Effector memory CD8-positive, alpha-beta T cell (primary cell): Measurements from ENCODE around the gene SHROOM2.
"Not testable (repeated sequence)": the region's sequence is repeated elsewhere in the genome, so short reads cannot be mapped to it uniquely, and the experiment has no call there.

Experiments
- ATAC-seq: fragments of 150-1000 bp; cut with Tn5 transposase; replicated peaks from 2 replicates; pipeline ENCODE4 v1.10.0; 2021; ENCODE audit warnings: mild to moderate bottlenecking, moderate library complexity
- DNase-seq, 3 experiments: peaks; one replicate each; pipeline ENCODE4 v3.0.0; 2021
- H3K27ac Mint-ChIP-seq, 2 donors: one replicate each; pipeline ENCODE4 v1.8.0; 2022; ENCODE audit warnings: mild to moderate bottlenecking in 2 of 2, mixed read lengths in 2 of 2, moderate library complexity in 2 of 2
- H3K27me3 Mint-ChIP-seq, 2 donors: one replicate each; pipeline ENCODE4 v1.8.0; 2022; ENCODE audit warnings: mixed read lengths in 2 of 2
- H3K36me3 Mint-ChIP-seq: one replicate; pipeline ENCODE4 v1.8.0; 2022; ENCODE audit warnings: mild to moderate bottlenecking, moderate library complexity, mixed read lengths; ENCODE audit not compliant: insufficient read depth
- H3K4me1 Mint-ChIP-seq, 2 donors: one replicate each; pipeline ENCODE4 v1.8.0; 2022; ENCODE audit warnings: low read depth in 2 of 2, mixed read lengths in 2 of 2
- H3K4me3 Mint-ChIP-seq, 2 donors: one replicate each; pipeline ENCODE4 v1.8.0; 2022; ENCODE audit warnings: mild to moderate bottlenecking in 2 of 2, mixed read lengths in 2 of 2, moderate library complexity in 2 of 2
- H3K9me3 Mint-ChIP-seq, 2 donors: one replicate each; pipeline ENCODE4 v1.8.0; 2022; ENCODE audit warnings: mixed read lengths in 2 of 2

Gene SHROOM2

DNA sequence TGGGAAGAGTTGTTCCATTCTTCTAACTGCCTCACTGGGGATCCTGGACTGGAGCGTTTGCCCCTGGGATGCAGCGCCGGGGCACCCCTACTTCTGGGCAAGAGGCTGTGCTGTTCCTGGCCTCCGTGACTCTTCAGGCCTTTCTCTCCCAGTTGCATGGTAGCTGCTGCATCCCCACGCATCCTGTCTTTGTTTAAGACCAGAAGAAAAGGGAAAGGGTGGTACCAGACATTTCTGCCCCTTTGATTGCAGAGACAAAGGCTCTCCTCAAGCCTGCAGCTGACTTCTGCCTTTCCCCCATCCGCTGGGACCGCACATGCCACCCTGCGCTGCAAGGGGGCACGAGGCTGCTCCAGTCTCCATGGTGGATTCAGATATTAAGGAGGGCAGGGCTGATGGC is 70.4 kb downstream of the SHROOM2 start:
- Mint-ChIP-seq H3K27me3 (peaks cover 6 to 44% of the 10 kb centered on the region in 2 donors), H3K4me3 (no peak overlapping the region)
- DNase-seq = no peak

DNA sequence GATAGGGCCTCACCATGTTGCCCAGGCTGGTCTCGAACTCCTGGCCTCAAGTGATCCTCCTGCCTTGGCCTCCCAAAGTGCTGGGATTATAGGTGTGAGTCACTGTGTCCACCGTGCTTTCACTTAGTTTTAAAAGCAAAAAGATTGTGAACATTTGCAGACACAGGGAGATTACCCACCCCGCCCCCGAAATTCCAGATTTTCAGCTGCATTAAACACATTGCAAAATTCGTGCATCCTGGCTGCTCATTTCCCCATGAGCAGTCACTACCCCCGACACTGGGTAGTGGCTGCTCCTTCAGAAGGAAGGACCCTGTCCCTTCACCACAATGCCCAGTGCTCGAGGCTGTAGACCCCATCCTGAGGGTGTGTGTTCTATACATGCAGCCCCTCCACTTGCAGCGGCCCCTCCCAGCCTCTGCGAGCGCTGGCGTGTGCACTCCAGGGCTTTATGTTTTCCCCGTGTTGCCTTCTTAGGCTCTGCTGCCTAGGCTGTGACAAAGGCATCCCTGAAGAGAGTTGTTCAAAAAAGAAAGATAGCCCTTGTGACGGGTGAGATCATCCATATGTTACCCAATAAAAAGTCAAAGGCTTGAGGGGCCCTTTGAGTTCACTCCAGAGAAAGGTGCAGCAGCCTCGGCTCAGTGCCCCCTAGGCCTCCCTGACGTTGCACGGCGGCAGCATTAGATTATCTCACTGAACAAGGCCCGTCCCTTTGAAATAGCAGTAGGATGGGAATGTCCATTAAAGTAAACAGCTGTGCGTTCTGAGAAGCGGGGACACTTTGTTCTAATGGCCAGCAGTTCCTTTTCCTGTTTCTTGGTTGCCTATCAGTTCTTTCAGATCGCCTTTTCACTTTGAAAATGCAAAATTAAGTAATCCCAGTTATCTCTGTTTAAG is 71.6 kb downstream of the SHROOM2 start:
- no peak for ATAC-seq
- Mint-ChIP-seq H3K9me3 (no peaks in the 10 kb centered on the region), H3K36me3 (no peaks in the 10 kb centered on the region), H3K27me3 (peaks cover 6 to 44% of the 10 kb centered on the region in 2 donors), H3K4me3 (no peak overlapping the region), H3K27ac (no peak overlapping the region), H3K4me1 (no peaks in the 10 kb centered on the region)
- no peak for DNase-seq

More for the DNA sequence above, 70.4 kb downstream of the SHROOM2 start:
- no peak for ATAC-seq
- no peaks in the 10 kb centered on the region for H3K4me1 Mint-ChIP-seq
- H3K27ac Mint-ChIP-seq = no peak overlapping the region
- no peaks in the 10 kb centered on the region for H3K9me3 Mint-ChIP-seq
- H3K36me3 Mint-ChIP-seq = no peaks in the 10 kb centered on the region

DNA sequence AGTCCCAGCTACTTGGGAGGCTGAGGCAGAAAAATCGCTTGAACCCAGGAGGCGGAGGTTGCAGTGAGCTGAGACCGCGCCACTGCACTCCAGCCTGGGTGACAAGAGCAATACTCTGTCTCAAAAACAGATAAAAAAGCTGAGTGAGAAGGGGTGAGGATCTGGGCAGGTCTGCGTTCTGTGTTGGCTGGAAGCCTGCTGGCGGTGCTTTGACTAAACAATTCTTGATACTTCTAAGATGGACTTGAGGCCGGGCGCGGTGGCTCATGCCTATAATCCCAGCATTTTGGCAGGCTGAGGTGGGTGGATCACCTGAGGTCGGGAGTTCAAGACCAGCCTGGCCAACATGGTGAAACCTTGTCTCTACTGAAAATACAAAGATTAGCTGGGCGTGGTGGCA is 72.5 kb downstream of the SHROOM2 start:
- not testable (repeated sequence) for DNase-seq, H3K36me3 Mint-ChIP-seq, H3K4me1 Mint-ChIP-seq, H3K9me3 Mint-ChIP-seq, H3K27ac Mint-ChIP-seq, H3K4me3 Mint-ChIP-seq, ATAC-seq
- peaks cover 6 to 43% of the 10 kb centered on the region in 2 donors for H3K27me3 Mint-ChIP-seq

DNA sequence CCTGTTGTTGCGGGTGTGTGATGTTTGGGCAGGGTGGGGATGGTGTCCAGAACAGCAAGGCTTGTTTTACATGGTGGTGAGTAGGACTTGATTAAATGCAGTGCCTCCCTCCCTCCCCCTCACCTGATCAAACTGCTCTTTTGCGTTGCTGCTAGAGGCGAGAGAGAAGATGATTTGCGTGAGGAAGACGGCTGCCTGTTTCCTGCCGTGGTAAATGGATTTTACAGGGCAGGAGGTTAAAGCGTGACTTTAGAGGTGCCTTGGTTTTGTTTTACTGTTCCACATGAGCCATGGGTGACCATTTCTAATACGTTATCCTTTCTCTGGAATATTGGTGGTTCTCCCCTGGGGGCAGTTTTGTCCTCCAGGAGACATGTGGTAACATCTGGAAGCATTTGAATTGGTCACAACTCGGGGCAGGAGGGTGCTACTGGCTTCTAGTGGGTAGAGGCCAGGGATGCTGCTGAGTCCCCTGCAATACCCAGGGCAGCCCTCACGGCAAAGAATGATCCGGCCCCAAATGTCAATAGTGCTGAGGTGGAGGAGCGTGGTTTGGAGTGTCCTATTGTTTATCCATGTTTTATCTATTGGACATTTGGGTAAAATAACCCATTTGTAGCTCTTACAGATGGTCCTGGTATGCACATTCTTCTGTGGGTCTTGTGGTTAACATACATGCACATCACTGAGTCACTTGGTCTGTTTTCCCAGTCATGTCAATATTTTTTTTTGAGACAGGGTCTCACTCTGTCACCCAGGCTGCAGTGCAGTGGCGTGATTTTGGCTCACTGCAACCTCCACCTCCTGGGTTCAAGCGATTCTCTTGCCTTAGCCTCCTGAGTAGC is 73.7 kb downstream of the SHROOM2 start:
- DNase-seq (no peak), ATAC-seq (no peak)
- Mint-ChIP-seq H3K4me1 (no peaks in the 10 kb centered on the region), H3K27me3 (peaks cover 6 to 37% of the 10 kb centered on the region in 2 donors), H3K4me3 (no peak overlapping the region), H3K9me3 (no peaks in the 10 kb centered on the region), H3K36me3 (no peaks in the 10 kb centered on the region), H3K27ac (no peak overlapping the region)

DNA sequence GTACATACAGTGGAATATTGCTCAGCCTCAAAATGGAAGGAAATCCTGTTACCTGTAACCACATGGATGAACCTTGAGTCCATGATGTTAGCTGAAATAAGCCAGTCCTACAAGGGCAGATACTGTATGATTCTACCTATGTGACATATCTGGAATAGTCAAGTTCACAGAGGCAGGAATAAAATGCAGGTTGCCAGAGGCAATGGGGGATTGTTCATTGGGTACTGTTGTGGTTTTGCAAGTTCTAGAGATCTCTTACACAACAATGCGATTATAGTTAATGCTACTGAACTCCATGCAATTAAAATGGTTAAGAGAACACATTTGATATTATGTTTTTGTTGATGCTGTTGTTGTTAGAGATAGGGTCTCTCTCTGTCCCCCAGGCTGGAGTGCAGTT is 74.6 kb downstream of the SHROOM2 start:
- H3K9me3 Mint-ChIP-seq = no peaks in the 10 kb centered on the region
- ATAC-seq = no peak
- no peaks in the 10 kb centered on the region for H3K36me3 Mint-ChIP-seq
- no peaks in the 10 kb centered on the region for H3K4me1 Mint-ChIP-seq
- no peak for DNase-seq
- H3K27me3 Mint-ChIP-seq = peaks cover 6 to 37% of the 10 kb centered on the region in 2 donors
- no peak overlapping the region for H3K4me3 Mint-ChIP-seq
- no peak overlapping the region for H3K27ac Mint-ChIP-seq

DNA sequence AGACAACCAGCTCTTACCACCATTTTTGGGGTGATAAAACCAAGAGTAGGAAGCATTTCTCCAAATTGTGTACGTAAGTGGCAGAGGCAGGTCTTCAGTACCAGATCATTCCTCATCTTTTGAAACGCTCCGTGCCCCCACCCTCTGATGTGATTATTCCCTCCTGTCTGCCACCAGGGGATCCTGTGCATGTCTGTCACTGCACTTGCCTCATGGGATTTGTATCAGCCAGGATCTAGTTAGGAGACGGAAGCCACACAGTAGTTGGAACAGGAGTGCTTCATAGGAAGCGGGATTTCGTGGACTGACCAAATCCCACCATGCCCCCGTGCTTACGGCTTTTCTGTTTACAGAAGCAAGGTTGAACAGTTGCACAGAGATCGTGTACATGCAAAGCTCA is 75.5 kb downstream of the SHROOM2 start:
- Mint-ChIP-seq H3K27ac (no peak overlapping the region), H3K36me3 (no peaks in the 10 kb centered on the region), H3K9me3 (no peaks in the 10 kb centered on the region), H3K4me3 (no peak overlapping the region), H3K27me3 (peaks cover 11 to 42% of the 10 kb centered on the region in 2 donors), H3K4me1 (peaks cover 0 to under 1% of the 10 kb centered on the region in 2 donors)
- no peak for ATAC-seq
- DNase-seq = no peak

DNA sequence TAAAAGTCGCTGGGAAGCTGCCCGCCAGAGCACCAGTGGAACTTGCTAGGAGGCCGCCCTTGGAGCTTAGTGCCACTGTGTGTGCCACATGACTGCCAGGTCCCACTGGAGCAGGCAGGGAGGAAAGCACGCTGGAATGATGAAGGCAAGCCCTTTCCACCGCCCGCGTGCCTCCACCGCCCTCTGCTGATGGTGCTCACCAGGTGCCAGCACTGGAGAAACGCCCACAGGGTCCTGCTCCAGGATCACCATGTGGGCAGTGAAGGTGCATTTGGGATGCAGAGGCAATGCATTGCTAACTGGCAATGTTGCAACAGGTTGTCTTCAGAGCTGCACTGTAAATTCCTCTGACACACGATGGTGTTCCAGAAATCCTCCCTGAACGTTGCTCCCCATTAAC is 76.3 kb downstream of the SHROOM2 start:
- no peak for ATAC-seq
- Mint-ChIP-seq H3K27me3 (peaks cover 14 to 43% of the 10 kb centered on the region in 2 donors), H3K4me1 (peaks cover 0 to 5% of the 10 kb centered on the region in 2 donors), H3K36me3 (no peaks in the 10 kb centered on the region), H3K9me3 (no peaks in the 10 kb centered on the region), H3K27ac (no peak overlapping the region), H3K4me3 (no peak overlapping the region)
- DNase-seq = no peak

DNA sequence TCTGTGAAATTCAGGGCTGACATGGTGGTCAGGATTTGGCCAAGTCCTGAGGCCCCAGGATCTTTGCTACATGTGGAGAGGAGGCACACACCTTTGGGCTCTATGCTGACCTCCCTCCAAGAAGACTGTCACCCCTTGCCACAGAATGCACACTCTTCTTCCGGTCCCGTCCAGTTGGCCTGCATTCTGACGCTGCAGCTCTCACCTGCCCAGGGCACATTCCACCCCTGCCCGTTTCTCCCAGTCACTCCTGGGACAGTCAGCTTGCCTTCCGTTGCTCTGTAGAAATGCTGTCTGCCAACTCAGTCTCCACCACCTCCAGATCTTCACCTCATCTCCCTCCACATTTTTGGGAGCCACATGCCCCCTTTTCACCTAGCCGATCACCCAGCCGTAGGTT is 76.7 kb downstream of the SHROOM2 start:
- DNase-seq (no peak), ATAC-seq (no peak)
- H3K9me3 Mint-ChIP-seq = no peaks in the 10 kb centered on the region
- no peak overlapping the region for H3K4me3 Mint-ChIP-seq
- H3K27me3 Mint-ChIP-seq = peaks cover 15 to 46% of the 10 kb centered on the region in 2 donors
- H3K27ac Mint-ChIP-seq = no peak overlapping the region
- no peaks in the 10 kb centered on the region for H3K36me3 Mint-ChIP-seq
- peaks cover 0 to 5% of the 10 kb centered on the region in 2 donors for H3K4me1 Mint-ChIP-seq

DNA sequence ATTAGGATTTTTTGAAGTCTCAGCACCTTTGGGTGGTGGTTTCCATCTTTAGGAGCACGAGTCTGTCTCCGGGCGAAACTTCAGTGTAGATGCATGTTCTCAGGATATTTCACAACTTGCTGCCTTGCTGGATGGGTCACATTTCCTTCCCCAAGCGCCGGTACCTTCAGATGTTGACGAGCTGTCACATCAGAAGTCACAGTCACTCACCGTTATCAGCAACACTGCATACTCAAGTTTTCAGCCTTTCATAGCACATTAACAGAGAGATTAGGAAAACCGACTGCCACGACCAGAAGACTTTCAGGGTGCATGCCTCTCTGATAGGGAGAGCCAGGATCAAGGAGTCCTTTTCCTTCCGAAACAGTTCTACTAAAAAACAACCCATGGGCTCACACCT is 77.8 kb downstream of the SHROOM2 start:
- no peak for ATAC-seq
- H3K9me3 Mint-ChIP-seq = no peaks in the 10 kb centered on the region
- H3K36me3 Mint-ChIP-seq = no peaks in the 10 kb centered on the region
- H3K27me3 Mint-ChIP-seq = peaks cover 15 to 45% of the 10 kb centered on the region in 2 donors
- H3K4me1 Mint-ChIP-seq = peaks cover 0 to 5% of the 10 kb centered on the region in 2 donors
- no peak overlapping the region for H3K27ac Mint-ChIP-seq
- DNase-seq = no peak
- no peak overlapping the region for H3K4me3 Mint-ChIP-seq

DNA sequence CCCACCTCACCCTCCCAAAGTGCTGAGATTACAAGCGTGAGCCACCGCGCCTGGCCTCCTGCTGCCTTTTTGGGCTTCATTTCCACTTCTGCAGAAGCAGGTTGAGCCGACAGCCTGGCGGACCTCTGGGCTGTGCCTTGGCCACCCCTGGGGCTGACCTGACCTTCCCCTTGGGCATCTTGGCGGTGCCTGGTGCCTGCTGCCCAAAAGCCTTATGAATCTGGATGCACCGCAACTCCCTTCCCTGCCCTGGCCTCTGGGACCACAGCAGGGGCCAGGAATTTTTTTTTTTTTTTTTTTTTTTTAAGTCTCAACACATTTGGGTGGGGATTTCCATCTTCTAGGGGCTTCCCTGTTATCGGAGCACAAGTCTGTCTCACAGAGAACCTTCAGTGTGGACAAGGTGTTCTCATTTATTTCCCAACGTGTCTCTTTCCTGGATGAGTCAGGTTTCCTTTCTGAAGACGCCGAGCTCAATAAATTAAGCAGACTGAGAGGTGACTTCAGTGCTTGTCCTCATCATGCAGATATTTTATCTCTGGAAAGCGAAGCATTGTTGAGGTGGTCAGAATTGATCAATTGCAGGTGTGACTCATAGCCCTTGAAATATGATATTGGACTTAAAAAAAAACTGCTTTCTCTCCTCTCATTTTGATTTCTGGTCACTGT is 79.7 kb downstream of the SHROOM2 start:
- DNase-seq = no peak
- Mint-ChIP-seq H3K4me1 (peaks cover 0 to 5% of the 10 kb centered on the region in 2 donors), H3K36me3 (no peaks in the 10 kb centered on the region), H3K27ac (no peak overlapping the region), H3K4me3 (no peak overlapping the region), H3K9me3 (no peaks in the 10 kb centered on the region), H3K27me3 (peaks cover 20 to 36% of the 10 kb centered on the region in 2 donors)
- ATAC-seq = no peak

DNA sequence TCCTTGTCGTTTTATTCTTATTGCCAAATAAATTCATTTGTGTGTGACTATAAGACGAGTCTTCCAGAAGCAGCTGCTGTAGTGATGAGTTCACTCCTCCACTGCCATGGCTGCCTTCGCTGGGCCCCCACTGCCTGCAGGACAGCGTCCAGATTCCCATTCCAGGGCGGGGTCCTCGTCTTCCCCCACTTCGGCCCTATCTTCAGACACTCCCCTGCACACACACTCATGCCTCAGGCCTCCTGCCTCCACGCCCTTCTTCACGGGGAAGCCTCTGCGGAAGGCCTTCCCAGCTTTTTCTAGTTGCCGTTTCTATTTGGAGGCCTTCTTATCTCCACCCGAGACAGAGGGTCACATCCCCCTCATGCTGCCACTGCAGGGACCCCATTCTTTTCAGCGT is 80.4 kb downstream of the SHROOM2 start:
- H3K9me3 Mint-ChIP-seq = no peaks in the 10 kb centered on the region
- ATAC-seq (no peak), DNase-seq (no peak)
- H3K36me3 Mint-ChIP-seq = no peaks in the 10 kb centered on the region
- H3K27ac Mint-ChIP-seq = no peak overlapping the region
- H3K27me3 Mint-ChIP-seq = peaks cover 20 to 36% of the 10 kb centered on the region in 2 donors
- H3K4me1 Mint-ChIP-seq = peaks cover 0 to 5% of the 10 kb centered on the region in 2 donors
- no peak overlapping the region for H3K4me3 Mint-ChIP-seq

DNA sequence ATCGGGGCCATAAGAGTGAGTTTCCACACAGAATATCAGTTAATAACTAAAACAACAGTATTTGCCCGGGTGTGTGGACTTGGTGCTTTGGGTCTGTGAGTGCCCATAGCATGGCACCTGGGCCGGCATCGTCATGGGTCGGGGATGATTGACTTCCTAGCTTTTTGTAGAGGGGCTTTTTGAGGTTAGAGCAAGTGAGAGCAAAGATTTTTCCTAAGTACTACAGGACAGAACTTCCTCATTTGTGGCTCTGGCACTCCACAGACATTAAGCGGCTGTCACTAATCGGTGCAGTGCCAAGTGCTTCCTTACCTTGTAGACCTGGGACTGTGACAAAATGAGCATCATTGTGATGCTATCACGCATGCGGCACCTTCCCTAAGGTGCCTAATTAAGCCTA is 81.0 kb downstream of the SHROOM2 start:
- ATAC-seq = no peak
- Mint-ChIP-seq H3K27ac (no peak overlapping the region), H3K4me1 (peaks cover 0 to 5% of the 10 kb centered on the region in 2 donors), H3K9me3 (no peaks in the 10 kb centered on the region), H3K27me3 (peaks cover 20 to 36% of the 10 kb centered on the region in 2 donors), H3K36me3 (no peaks in the 10 kb centered on the region), H3K4me3 (no peak overlapping the region)
- no peak for DNase-seq

DNA sequence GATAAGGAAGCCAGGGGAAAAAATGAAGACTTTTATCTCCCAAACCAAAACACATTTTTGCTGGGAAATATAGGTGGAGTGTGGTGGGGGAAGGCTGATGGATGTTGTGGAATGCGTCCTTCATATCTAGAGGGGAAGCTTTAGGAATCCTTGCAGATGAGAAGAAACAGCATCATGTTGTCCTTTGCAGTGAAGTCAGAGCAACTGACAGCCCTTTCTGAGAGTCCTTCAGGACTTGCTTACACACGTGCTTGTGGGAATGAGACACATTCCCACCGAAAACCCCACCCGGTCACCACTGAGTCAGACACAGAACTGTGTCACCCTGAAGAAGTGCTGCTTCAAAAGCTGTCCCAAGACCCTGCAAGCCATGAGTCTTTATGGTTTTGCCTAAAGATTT is 81.5 kb downstream of the SHROOM2 start:
- no peaks in the 10 kb centered on the region for H3K9me3 Mint-ChIP-seq
- H3K27ac Mint-ChIP-seq = no peak overlapping the region
- H3K27me3 Mint-ChIP-seq = peaks cover 20 to 36% of the 10 kb centered on the region in 2 donors
- no peaks in the 10 kb centered on the region for H3K36me3 Mint-ChIP-seq
- no peak overlapping the region for H3K4me3 Mint-ChIP-seq
- H3K4me1 Mint-ChIP-seq = peaks cover 0 to 5% of the 10 kb centered on the region in 2 donors
- DNase-seq = no peak
- no peak for ATAC-seq
